Stimulated activated memory B cell treated with anti-CD40 and anti-IgM and Interleukin-4, amounts not matched to agents 10 μg/mL and 1 μg/mL and 100 μg/mL, for 72 hours (primary cell): ENCODE results near the gene R3HDM2.
"Not testable (repeated sequence)": the region's sequence is repeated elsewhere in the genome, so short reads cannot be mapped to it uniquely, and the experiment has no call there.

Source experiments
- ATAC-seq: fragments of 150-1000 bp; cut with Tn5 transposase; 2 replicates; pipeline ENCODE4 v1.10.0; 2021
- H3K27ac Mint-ChIP-seq: one replicate; pipeline ENCODE4 v1.8.0; 2022; ENCODE audit warnings: mild to moderate bottlenecking, mixed read lengths
- H3K27me3 Mint-ChIP-seq: one replicate; pipeline ENCODE4 v1.8.0; 2022; ENCODE audit warnings: mixed read lengths
- H3K36me3 Mint-ChIP-seq: one replicate; pipeline ENCODE4 v1.8.0; 2022; ENCODE audit warnings: mixed read lengths
- H3K4me1 Mint-ChIP-seq: one replicate; pipeline ENCODE4 v1.8.0; 2022; ENCODE audit warnings: mixed read lengths
- H3K4me3 Mint-ChIP-seq: one replicate; pipeline ENCODE4 v1.8.0; 2022; ENCODE audit warnings: mild to moderate bottlenecking, moderate library complexity, mixed read lengths
- H3K9me3 Mint-ChIP-seq: one replicate; pipeline ENCODE4 v1.8.0; 2022; ENCODE audit warnings: mixed read lengths

R3HDM2 gene

DNA sequence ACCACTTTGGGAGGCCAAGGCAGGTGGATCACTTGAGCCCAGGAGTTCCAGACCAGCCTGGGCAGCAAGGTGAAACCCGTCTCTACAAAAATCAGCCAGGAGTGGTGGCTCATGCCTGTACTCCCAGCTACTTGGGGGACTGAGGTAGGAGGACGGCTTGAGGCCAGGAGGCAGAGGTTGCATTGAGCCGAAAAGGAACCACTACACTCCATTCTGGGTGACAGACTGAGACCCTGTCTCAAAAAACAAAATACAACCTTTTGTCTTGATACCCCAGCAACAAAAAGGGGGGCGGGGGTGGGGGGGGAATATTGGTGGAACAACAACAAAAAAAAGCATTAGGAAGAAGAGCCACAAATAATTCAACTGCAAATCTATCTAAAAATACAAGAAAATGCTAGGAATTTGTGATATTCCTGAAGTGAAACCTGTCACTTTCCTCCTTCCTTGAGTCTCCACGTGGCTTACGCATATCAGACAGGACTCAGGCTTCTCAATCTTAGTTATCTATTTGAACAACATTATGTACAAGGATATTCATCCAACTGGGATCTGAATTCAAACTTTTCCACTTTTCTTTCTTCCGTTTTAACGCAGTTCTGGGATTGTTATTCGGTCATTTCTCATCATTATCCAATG is 1.3 kb downstream of the R3HDM2 start:
- no peaks in the 10 kb centered on the region for H3K27me3 Mint-ChIP-seq
- H3K4me1 Mint-ChIP-seq: peaks cover 40% of the 10 kb centered on the region
- H3K9me3 Mint-ChIP-seq: no peaks in the 10 kb centered on the region
- H3K4me3 Mint-ChIP-seq: peak overlapping the region; percentile 84
- peaks cover 7% of the 10 kb centered on the region for H3K36me3 Mint-ChIP-seq
- H3K27ac Mint-ChIP-seq: peak overlapping the region; percentile 100
- no peak for ATAC-seq

DNA sequence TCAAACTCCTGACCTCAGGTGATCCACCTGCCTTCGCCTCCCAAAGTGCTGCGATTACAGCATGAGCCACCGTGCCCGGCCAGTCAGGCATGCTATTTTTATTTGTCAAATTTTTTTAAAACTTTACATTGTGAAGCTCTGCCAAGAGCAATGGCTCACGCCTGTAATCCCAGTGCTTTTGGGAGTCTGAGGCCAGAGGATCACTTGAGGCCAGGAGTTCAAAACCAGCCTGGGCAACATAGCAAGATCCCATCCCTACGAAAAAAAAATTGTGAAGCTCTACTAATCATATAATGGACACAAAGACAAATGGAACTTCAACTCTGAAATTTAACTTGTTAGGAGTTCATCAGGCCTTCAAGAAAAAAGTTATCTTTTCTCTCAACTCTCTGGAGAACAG is 1.9 kb downstream of the R3HDM2 start:
- Mint-ChIP-seq H3K4me1 (peaks cover 45% of the 10 kb centered on the region), H3K36me3 (peaks cover 12% of the 10 kb centered on the region), H3K27ac (peak overlapping the region; percentile 100), H3K4me3 (peak overlapping the region; percentile 76), H3K27me3 (no peaks in the 10 kb centered on the region), H3K9me3 (no peaks in the 10 kb centered on the region)
- ATAC-seq: no peak

DNA sequence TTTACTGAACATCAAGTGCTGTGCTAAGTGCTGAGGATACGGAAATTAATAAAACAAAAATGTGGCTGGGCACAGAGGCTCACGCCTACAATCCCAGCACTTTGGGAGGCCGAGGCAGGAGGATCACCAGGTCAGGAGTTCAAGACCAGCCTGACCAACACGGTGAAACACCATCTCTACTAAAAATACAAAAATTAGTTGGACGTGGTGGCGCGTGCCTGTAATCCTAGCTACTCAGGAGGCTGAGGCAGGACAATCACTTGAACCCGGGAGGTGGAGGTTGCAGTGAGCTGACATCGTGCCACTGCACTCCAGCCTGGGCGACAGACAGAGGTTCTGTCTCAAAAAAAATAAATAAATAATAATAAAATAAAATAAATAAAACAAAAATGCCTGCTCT is 3.9 kb downstream of the R3HDM2 start:
- H3K9me3 Mint-ChIP-seq, ATAC-seq, H3K27me3 Mint-ChIP-seq, H3K4me3 Mint-ChIP-seq: not testable (repeated sequence)
- Mint-ChIP-seq H3K27ac (peak overlapping the region; percentile 37), H3K36me3 (peaks cover 19% of the 10 kb centered on the region), H3K4me1 (peaks cover 45% of the 10 kb centered on the region)

DNA sequence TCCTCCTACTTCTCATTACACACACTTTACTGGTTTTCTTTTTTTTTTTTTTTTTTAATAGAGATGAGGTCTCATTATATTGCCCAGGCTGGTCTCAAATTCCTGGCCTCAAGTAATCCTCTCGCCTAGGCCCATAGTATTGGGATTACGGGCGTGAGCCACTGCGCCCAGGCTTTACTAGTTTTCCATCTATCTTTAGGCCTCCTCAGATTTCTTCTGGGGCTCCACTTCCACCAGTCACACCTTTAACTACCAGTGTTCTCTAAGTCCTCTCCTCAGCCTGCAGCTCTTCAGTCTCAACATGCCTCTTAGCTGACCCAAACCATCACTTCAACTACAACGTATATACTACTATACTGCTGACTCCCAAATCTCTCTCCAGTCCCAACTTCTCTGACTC is 10.4 kb downstream of the R3HDM2 start:
- Mint-ChIP-seq H3K4me1 (peaks cover 51% of the 10 kb centered on the region), H3K27me3 (no peaks in the 10 kb centered on the region), H3K27ac (no peak overlapping the region), H3K36me3 (peaks cover 37% of the 10 kb centered on the region), H3K4me3 (no peak overlapping the region), H3K9me3 (no peaks in the 10 kb centered on the region)
- no peak for ATAC-seq

DNA sequence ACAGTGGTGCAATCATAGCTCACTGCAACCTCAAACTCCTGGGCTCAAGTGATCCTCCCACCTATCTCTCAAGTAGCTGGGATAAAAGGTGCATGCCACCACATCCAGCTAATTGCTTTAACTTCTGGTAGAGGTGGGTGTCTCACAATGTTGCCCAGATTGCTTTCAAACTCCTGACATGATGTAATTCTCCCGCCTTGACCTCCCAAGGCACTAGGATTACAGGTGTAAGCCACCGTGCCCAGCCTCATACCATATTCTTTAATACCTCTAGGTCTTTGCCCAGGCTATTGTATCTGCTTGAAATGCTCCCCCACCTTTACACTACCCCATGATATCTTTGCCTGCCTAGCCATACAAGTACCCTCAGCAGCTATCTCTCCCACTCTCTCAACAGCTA is 11.3 kb downstream of the R3HDM2 start:
- peaks cover 53% of the 10 kb centered on the region for H3K4me1 Mint-ChIP-seq
- no peaks in the 10 kb centered on the region for H3K27me3 Mint-ChIP-seq
- no peaks in the 10 kb centered on the region for H3K9me3 Mint-ChIP-seq
- H3K27ac Mint-ChIP-seq: no peak overlapping the region
- peaks cover 34% of the 10 kb centered on the region for H3K36me3 Mint-ChIP-seq
- H3K4me3 Mint-ChIP-seq: no peak overlapping the region
- ATAC-seq: no peak

DNA sequence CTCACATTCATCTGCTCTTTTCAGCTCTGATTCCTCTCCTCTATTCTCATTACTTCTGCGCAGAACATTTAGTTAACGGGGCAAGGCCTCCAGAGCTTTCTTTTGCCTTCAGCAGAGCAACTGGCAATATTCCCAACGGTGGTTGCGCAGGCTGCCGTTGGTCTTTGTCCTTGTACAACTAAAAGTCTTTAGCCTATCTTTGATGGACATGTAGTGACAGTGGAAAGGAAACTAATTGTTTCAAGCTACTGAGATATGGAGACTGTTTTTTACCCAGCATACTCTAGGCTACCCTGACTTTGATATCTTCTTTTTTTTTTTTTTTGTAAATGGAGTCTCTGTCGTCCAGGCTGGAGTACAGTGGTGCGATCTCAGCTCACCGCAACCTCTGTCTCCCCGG is 12.6 kb downstream of the R3HDM2 start:
- Mint-ChIP-seq H3K4me3 (no peak overlapping the region), H3K9me3 (no peaks in the 10 kb centered on the region), H3K36me3 (peaks cover 30% of the 10 kb centered on the region), H3K4me1 (peaks cover 49% of the 10 kb centered on the region), H3K27me3 (no peaks in the 10 kb centered on the region), H3K27ac (no peak overlapping the region)
- no peak for ATAC-seq

DNA sequence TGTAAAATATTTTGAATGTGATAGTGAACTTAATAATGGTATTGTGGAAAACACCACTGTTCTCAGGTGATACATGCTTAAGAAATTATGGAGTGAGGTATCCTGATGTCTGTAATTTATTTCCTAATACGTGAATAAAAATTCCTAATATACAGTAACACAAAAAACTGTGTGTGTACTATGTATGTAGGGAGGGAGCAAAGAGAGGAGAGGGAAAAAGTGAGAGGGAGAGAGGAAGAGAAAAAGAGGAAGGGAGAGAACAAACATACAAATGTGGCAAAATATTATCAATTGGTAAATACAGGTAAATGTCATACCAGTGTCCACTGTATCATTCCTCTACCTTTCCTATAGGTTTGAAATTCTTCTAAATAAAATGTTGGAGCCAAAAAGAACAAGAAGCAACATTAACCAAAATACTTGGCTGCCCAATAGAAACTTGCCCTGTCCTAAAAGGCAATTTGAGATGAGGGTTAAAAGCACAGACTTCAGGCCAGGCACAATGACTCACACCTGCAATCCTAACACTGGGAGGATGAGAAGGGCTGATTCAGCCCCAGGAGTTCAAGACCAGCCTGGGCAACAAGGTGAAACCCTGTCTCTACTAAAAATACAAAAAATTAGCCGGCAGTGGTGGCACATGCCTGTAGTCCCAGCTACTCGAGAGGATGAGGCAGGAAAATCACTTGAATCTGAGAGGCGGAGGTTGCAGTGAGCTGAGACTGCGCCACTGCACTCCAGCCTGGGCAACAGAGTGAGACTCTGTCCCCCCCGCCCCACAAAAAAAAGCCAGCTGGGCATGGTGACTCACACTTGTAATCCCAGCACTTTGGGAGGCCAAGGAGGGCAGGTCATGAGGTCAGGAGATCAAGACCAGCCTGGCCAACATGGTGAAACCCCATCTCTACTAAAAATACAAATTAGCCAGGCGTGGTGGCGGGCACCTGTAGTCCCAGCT is 14.5 kb downstream of the R3HDM2 start:
- Mint-ChIP-seq H3K4me3 (no peak overlapping the region), H3K4me1 (peaks cover 57% of the 10 kb centered on the region), H3K27me3 (no peaks in the 10 kb centered on the region), H3K27ac (no peak overlapping the region), H3K9me3 (no peaks in the 10 kb centered on the region), H3K36me3 (peaks cover 23% of the 10 kb centered on the region)
- no peak for ATAC-seq

DNA sequence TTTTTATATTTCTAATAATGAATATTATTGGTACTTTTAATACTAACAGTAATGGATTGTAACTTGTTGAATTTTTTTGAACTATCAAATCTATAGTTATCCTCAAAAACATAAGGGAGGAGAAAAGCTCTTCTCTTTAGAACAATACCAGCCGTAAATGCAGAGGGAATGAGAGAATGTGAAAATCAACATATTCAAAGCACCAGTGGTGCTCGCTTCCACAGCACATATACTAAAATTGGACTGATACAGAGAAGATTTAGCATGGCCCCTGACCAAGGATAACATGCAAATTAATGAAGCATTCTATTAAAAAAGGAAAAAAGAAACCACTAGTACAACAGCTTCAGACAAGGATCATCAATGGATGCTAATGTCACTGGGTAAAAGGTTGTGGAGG is 15.8 kb downstream of the R3HDM2 start:
- peaks cover 46% of the 10 kb centered on the region for H3K4me1 Mint-ChIP-seq
- peaks cover 13% of the 10 kb centered on the region for H3K36me3 Mint-ChIP-seq
- ATAC-seq: no peak
- no peak overlapping the region for H3K4me3 Mint-ChIP-seq
- H3K9me3 Mint-ChIP-seq: no peaks in the 10 kb centered on the region
- no peak overlapping the region for H3K27ac Mint-ChIP-seq
- H3K27me3 Mint-ChIP-seq: no peaks in the 10 kb centered on the region

DNA sequence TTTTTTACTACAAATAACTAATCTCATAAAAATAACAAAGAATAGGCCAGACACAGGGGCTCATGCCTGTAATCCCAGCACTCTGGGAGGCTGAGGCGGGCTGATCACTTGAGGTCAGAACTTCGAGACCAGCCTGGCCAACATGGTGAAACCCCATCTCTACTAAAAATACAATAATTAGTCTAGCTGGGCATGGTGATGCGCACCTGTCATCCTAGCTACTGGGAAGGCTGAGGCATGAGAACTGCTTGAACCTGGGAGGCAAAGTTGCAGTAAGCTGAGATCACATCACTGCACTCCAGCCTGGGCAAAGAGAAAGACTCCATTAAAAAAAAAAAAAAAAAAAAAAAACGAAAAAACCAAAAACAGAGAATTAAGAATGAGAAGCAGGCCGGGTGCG is 16.7 kb downstream of the R3HDM2 start:
- H3K4me3 Mint-ChIP-seq, H3K27ac Mint-ChIP-seq, H3K9me3 Mint-ChIP-seq, H3K27me3 Mint-ChIP-seq, H3K36me3 Mint-ChIP-seq, ATAC-seq: not testable (repeated sequence)
- peaks cover 42% of the 10 kb centered on the region for H3K4me1 Mint-ChIP-seq

DNA sequence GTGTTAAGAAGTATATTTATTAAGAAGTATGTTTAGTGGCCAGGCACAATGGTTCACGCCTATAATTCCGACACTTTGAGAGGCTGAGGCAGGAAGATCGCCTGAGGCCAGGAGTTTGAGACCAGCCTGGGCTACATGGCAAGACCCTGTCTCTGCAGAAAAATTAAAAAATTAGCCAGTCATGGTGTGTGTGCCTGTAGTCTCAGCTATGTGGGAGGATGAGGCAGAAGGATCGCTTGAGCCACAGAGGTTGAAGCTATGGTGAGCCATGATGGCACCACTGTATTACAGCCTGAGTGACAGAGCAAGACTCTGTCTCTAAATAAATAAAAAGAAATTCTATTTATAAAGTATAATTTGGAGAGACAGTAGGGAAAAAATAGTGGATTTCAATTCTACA is 20.3 kb downstream of the R3HDM2 start:
- Mint-ChIP-seq H3K9me3 (no peaks in the 10 kb centered on the region), H3K4me1 (peaks cover 24% of the 10 kb centered on the region), H3K4me3 (no peak overlapping the region), H3K36me3 (no peaks in the 10 kb centered on the region), H3K27ac (no peak overlapping the region), H3K27me3 (no peaks in the 10 kb centered on the region)
- no peak for ATAC-seq

DNA sequence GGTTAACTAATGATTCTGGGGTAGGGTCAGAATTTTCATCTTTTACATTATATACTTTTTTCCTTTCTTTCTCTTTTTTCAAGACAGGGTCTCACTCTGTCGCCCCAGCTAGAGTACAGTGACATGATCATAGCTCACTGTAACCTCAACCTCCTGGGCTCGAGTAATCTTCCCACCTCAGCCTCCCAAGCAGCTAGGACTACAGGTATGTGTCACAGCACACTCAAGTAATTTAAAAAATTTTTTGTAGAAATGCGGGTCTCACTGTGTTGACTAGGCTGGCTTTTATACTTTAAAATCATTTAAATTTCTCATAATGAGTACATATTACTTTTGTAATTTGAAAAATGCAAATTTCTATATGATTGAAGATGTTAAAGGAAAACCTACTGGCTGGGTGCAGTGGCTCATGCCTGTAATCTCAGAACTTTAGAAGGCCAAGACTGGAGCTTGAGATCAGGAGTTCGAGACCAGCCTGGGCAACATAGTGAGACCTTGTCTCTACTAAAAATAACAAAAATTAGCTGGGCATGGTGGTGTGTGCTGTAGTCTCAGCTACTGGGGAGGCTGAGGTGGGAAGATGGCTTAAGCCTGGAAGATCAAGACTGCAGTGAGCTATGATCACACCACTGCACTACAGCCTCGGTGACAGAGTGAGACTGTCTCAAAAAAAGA is 25.7 kb downstream of the R3HDM2 start:
- peaks cover 16% of the 10 kb centered on the region for H3K4me1 Mint-ChIP-seq
- H3K27me3 Mint-ChIP-seq: no peaks in the 10 kb centered on the region
- no peak overlapping the region for H3K27ac Mint-ChIP-seq
- no peaks in the 10 kb centered on the region for H3K9me3 Mint-ChIP-seq
- no peak for ATAC-seq
- no peak overlapping the region for H3K4me3 Mint-ChIP-seq
- no peaks in the 10 kb centered on the region for H3K36me3 Mint-ChIP-seq

DNA sequence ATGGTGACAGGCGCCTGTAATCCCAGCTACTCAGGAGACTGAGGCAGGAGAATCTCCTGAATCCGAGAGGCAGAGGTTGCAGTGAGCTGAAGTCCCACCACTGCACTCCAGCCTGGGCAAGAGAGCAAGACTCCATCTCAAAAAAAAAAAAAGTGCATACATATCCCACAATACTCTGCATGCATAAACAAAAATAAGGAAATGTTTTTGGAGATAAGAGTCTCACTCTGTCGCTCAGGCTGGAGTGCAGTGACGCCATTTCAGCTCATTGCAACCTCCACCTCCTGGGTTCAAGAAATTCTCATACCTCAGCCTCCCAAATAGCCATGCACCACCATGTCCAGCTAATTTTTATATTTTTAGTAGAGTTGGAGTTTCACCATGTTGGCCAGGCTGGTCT is 28.7 kb downstream of the R3HDM2 start:
- not testable (repeated sequence) for H3K4me3 Mint-ChIP-seq, H3K9me3 Mint-ChIP-seq, H3K36me3 Mint-ChIP-seq, H3K27ac Mint-ChIP-seq, ATAC-seq, H3K27me3 Mint-ChIP-seq
- H3K4me1 Mint-ChIP-seq: peaks cover 14% of the 10 kb centered on the region

DNA sequence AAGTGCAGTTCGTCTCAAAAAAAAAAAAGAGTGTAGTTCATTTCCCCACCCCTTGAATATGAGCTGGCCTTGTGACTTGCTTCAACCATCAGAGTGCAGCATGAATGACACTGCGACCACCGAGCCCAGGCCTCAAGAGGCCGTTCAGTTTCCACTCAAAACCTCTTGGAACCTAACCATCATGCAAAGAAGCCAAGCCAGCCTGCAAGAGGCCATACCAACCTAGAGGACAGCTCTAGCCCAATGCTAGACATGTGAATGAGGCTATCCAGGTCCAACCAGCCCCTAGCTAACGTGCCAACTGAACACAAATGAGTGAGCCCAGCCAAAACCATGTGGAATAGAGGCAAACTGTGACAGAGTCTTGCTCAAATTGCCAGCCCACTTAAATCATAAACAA is 29.7 kb downstream of the R3HDM2 start:
- no peaks in the 10 kb centered on the region for H3K9me3 Mint-ChIP-seq
- ATAC-seq: no peak
- H3K36me3 Mint-ChIP-seq: peaks cover 6% of the 10 kb centered on the region
- H3K27me3 Mint-ChIP-seq: no peaks in the 10 kb centered on the region
- no peak overlapping the region for H3K27ac Mint-ChIP-seq
- peaks cover 14% of the 10 kb centered on the region for H3K4me1 Mint-ChIP-seq
- no peak overlapping the region for H3K4me3 Mint-ChIP-seq

DNA sequence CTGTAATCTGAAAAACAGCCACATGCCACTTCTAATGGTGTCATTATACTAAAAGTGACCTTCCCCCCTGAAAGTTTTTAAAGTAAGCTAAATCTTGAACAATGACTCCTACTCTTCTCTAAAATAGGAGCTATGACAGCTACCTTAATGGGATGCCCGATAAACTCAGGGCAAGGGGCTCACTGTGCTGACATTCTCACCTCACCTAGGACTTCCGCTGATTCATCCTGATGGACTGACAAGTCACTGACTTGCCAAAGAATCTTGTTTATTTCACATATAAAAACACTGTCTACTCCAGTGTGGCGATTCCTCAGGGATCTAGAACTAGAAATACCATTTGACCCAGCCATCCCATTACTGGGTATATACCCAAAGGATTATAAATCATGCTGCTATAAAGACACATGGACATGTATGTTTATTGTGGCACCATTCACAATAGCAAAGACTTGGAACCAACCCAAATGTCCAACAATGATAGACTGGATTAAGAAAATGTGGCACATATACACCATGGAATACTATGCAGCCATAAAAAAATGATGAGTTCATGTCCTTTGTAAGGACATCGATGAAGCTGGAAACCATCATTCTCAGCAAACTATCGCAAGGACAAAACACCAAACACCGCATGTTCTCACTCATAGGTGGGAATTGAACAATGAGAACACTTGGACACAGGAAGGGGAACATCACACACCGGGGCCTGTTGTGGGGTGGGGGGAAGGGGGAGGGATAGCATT is 31.0 kb downstream of the R3HDM2 start:
- peaks cover 15% of the 10 kb centered on the region for H3K36me3 Mint-ChIP-seq
- not testable (repeated sequence) for H3K9me3 Mint-ChIP-seq, H3K4me3 Mint-ChIP-seq, ATAC-seq, H3K4me1 Mint-ChIP-seq, H3K27ac Mint-ChIP-seq, H3K27me3 Mint-ChIP-seq

DNA sequence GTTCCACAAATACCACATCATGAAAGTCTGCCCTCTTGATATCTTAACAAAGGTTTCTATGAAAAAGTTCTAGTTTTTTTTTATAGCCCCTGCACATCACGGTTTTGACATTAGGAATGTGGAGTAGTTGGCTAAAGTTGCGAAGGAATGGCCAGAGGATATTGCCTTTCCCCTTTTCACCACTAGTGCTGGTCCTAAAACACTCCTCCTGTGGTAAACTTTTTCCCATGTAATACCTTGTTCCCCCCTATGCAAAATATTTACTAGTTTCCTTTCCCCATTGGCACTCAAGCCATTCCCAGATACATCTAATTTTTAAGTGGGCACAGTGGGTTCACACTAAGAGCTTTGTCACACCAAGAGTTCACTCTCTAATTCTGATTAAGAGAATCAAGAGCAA is 33.4 kb downstream of the R3HDM2 start:
- ATAC-seq: no peak
- no peak overlapping the region for H3K27ac Mint-ChIP-seq
- peaks cover 4% of the 10 kb centered on the region for H3K4me1 Mint-ChIP-seq
- H3K4me3 Mint-ChIP-seq: no peak overlapping the region
- H3K9me3 Mint-ChIP-seq: no peaks in the 10 kb centered on the region
- H3K36me3 Mint-ChIP-seq: peaks cover 30% of the 10 kb centered on the region
- H3K27me3 Mint-ChIP-seq: no peaks in the 10 kb centered on the region
